Naive B cell (primary cell): Measurements from ENCODE around the gene AKR7A3. TPM values are rescaled to one million over a fixed set of nuclear protein-coding genes. Genes with fewer than 3 reads are reported as not detected.
A peak's percentile ranks its signal among the peaks of the same experiment; 100 is the strongest.

Experiments used
- ATAC-seq, 2 donors: fragments of 150-1000 bp; cut with Tn5 transposase; 2 replicates each; pipeline ENCODE4 v1.10.0; 2021; ENCODE audit warnings: low read depth in 2 of 2, mild to moderate bottlenecking in 2 of 2, moderate library complexity in 2 of 2
- DNase-seq: peaks from one replicate; pipeline ENCODE4 v3.0.0; 2022
- H3K27ac Mint-ChIP-seq, 6 donors: one replicate each; pipeline ENCODE4 v1.8.0; 2020 to 2022; ENCODE audit warnings: mild to moderate bottlenecking in 6 of 6, mixed read lengths in 6 of 6, moderate library complexity in 5 of 6, inconsistent platforms in 2 of 6
- H3K27me3 Mint-ChIP-seq, 3 donors: one replicate each; pipeline ENCODE4 v1.8.0; 2021 to 2022; ENCODE audit warnings: mixed read lengths in 3 of 3, mild to moderate bottlenecking in 1 of 3
- H3K36me3 Mint-ChIP-seq, 2 donors: one replicate each; pipeline ENCODE4 v1.8.0; 2020 to 2022; ENCODE audit warnings: mixed read lengths in 2 of 2, inconsistent platforms in 1 of 2, mild to moderate bottlenecking in 1 of 2
- H3K4me1 Mint-ChIP-seq, 3 donors: one replicate each; pipeline ENCODE4 v1.8.0; 2020 to 2022; ENCODE audit warnings: mixed read lengths in 3 of 3, inconsistent platforms in 1 of 3, mild to moderate bottlenecking in 1 of 3, moderate library complexity in 1 of 3
- H3K4me3 Mint-ChIP-seq, 8 donors: one replicate each; pipeline ENCODE4 v1.8.0; 2020 to 2022; ENCODE audit warnings: mild to moderate bottlenecking in 8 of 8, mixed read lengths in 8 of 8, moderate library complexity in 8 of 8, inconsistent platforms in 2 of 8
- H3K9me3 Mint-ChIP-seq, 7 donors: one replicate each; pipeline ENCODE4 v1.8.0; 2020 to 2022; ENCODE audit warnings: mixed read lengths in 7 of 7, mild to moderate bottlenecking in 5 of 7, inconsistent platforms in 2 of 7, moderate library complexity in 1 of 7
- polyA plus RNA-seq, 6 donors: library from polyadenylated mRNA; unstranded; fragments of 300-500 nt; fragmentation: Illumina TruSeq; gene quantifications; one replicate each; pipeline ENCODE4 v1.2.3, GENCODE V29; 2021; ENCODE audit warnings: low read depth in 6 of 6

Gene AKR7A3
- polyA plus RNA-seq, 6 donors from 2014 or later, result 0.21 TPM; not detected in 5

DNA sequence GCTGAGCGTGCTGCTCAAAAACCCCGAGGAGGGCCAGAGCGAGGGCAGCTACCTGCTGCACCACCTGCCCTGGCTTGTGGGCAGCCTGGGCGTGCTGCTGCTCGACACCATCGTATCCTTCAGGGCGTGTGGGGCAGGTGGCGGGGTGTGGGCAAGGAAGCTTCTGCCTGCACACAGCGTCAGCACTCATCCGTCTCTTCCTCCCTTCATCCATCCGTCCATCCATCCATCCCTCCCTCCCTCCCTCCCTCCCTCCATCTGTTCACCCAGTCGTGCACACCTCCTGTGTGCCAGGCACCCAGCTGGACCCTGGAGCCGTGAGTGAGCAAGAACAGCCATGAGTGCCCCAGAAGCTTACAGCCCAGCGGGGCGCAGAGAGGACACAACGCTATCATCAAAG lies 38.7 kb upstream of the AKR7A3 start:
- no peak for DNase-seq
- Mint-ChIP-seq H3K27me3 (no peaks in the 10 kb centered on the region), H3K4me3 (peak overlapping the region in 1 of 8 donors; percentile 5), H3K36me3 (peaks cover 0 to 13% of the 10 kb centered on the region in 2 donors), H3K4me1 (peaks cover 0 to 6% (median 3%) of the 10 kb centered on the region in 3 donors), H3K27ac (peak overlapping the region in 2 of 6 donors; percentile 36 to 76), H3K9me3 (no peaks in the 10 kb centered on the region)
- no peak for ATAC-seq

DNA sequence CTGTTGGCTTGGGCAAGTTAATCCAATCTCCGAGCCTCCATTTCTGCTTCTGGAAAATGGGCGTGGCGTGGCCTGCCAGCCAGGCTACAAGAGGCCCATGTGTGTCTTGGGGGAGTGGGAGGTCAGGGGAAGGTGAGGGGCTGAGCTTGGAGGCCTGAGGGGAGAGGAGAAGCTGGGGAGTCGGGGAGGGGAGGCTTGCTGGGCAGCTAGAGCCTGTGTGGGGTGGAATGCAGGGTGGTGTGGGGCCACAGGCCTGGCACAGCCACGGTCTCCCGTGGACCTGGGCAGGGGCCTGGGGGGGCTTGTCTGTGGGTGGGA lies 38.1 kb upstream of the AKR7A3 start:
- Mint-ChIP-seq H3K27ac (peak overlapping the region in 2 of 6 donors; percentile 43 to 78), H3K4me3 (peak overlapping the region in 1 of 8 donors; percentile 15), H3K36me3 (peaks cover 0 to 19% of the 10 kb centered on the region in 2 donors), H3K4me1 (peaks cover 0 to 11% (median 5%) of the 10 kb centered on the region in 3 donors), H3K27me3 (no peaks in the 10 kb centered on the region), H3K9me3 (no peaks in the 10 kb centered on the region)
- DNase-seq (no peak), ATAC-seq (no peak)

GRCh38 chr1:19325958-19326747 lies 37.6 kb upstream of the AKR7A3 start:
- ATAC-seq (no peak), DNase-seq (no peak)
- H3K4me3 Mint-ChIP-seq, result peak overlapping the region in 1 of 8 donors; percentile 12
- peaks cover 0 to 12% (median 5%) of the 10 kb centered on the region in 3 donors for H3K4me1 Mint-ChIP-seq
- H3K27ac Mint-ChIP-seq, result peak overlapping the region in 2 of 6 donors; percentile 43 to 78
- peaks cover 0 to 19% of the 10 kb centered on the region in 2 donors for H3K36me3 Mint-ChIP-seq
- H3K9me3 Mint-ChIP-seq, result no peaks in the 10 kb centered on the region
- no peaks in the 10 kb centered on the region for H3K27me3 Mint-ChIP-seq

- H3K36me3 Mint-ChIP-seq, result peaks cover 0 to 19% of the 10 kb centered on the region in 2 donors
- ATAC-seq (no peak), DNase-seq (no peak)
- no peak overlapping the region for H3K27ac Mint-ChIP-seq
- H3K9me3 Mint-ChIP-seq, result no peaks in the 10 kb centered on the region
- H3K4me3 Mint-ChIP-seq, result no peak overlapping the region
- no peaks in the 10 kb centered on the region for H3K27me3 Mint-ChIP-seq
- H3K4me1 Mint-ChIP-seq, result peaks cover 0 to 12% (median 5%) of the 10 kb centered on the region in 3 donors
Measured at GRCh38 chr1:19325368-19325957, 36.9 kb upstream of the AKR7A3 start.

DNA sequence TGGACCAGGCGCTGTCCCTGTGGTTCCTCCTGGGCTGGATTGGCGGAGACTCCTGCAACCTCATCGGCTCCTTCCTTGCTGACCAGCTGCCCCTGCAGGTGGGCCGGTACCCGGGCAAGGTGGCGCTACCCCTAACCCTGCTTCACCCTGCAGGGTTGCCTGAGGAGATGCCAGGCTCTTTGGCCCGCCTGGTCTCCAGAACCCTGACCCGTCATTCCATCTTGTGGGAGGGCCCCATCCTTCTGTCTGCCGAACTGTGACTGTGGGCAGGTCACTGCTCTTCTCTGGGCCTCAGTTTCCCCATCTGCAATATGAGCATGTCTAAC lies 36.1 kb upstream of the AKR7A3 start:
- H3K36me3 Mint-ChIP-seq, result peaks cover 0 to 19% of the 10 kb centered on the region in 2 donors
- DNase-seq (no peak), ATAC-seq (no peak)
- no peaks in the 10 kb centered on the region for H3K27me3 Mint-ChIP-seq
- peaks cover 0 to 10% (median 5%) of the 10 kb centered on the region in 3 donors for H3K4me1 Mint-ChIP-seq
- H3K4me3 Mint-ChIP-seq, result no peak overlapping the region
- peak overlapping the region in 1 of 6 donors; percentile 83 for H3K27ac Mint-ChIP-seq
- no peaks in the 10 kb centered on the region for H3K9me3 Mint-ChIP-seq

- H3K4me1 Mint-ChIP-seq, result peaks cover 4 to 8% (median 5%) of the 10 kb centered on the region in 3 donors
- peaks cover 0 to 19% of the 10 kb centered on the region in 2 donors for H3K36me3 Mint-ChIP-seq
- H3K9me3 Mint-ChIP-seq, result no peaks in the 10 kb centered on the region
- H3K27me3 Mint-ChIP-seq, result no peaks in the 10 kb centered on the region
- H3K27ac Mint-ChIP-seq, result peak overlapping the region in 1 of 6 donors; percentile 83
- no peak for DNase-seq
- ATAC-seq, result no peak
- H3K4me3 Mint-ChIP-seq, result no peak overlapping the region
Measured at GRCh38 chr1:19323987-19324664, 35.6 kb upstream of the AKR7A3 start.

DNA sequence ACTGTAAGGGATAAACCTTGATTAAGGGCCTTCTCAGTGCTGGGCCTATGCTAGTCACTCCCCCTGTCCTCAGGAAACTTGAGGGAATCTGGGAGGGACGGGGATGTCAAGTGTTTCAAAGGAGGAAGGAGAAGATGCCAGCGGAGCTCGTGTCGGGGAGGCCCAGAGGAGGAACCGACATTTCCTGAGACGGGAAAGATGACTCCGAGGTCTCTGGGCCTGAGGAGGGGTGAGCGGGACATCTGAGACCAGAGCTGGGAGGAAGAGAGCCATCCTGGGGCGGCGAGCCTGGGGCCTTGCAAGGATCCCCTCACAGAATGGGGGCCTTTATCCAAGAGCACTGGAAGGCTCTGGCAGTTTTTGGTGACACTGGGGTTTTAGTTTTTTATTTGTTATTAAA lies 33.9 kb upstream of the AKR7A3 start:
- Mint-ChIP-seq H3K36me3 (peaks cover 0 to 12% of the 10 kb centered on the region in 2 donors), H3K4me1 (peaks cover 10 to 17% (median 14%) of the 10 kb centered on the region in 3 donors), H3K27ac (no peak overlapping the region), H3K9me3 (no peaks in the 10 kb centered on the region), H3K4me3 (peak overlapping the region in 1 of 8 donors; percentile 58), H3K27me3 (no peaks in the 10 kb centered on the region)
- DNase-seq (no peak), ATAC-seq (no peak)

- H3K4me1 Mint-ChIP-seq, result peaks cover 19 to 30% (median 21%) of the 10 kb centered on the region in 3 donors
- no peaks in the 10 kb centered on the region for H3K9me3 Mint-ChIP-seq
- no peaks in the 10 kb centered on the region for H3K27me3 Mint-ChIP-seq
- H3K27ac Mint-ChIP-seq, result no peak overlapping the region
- DNase-seq (no peak), ATAC-seq (no peak)
- H3K36me3 Mint-ChIP-seq, result peaks cover 0 to 10% of the 10 kb centered on the region in 2 donors
- no peak overlapping the region for H3K4me3 Mint-ChIP-seq
Measured at GRCh38 chr1:19321071-19321470, 32.5 kb upstream of the AKR7A3 start.

DNA sequence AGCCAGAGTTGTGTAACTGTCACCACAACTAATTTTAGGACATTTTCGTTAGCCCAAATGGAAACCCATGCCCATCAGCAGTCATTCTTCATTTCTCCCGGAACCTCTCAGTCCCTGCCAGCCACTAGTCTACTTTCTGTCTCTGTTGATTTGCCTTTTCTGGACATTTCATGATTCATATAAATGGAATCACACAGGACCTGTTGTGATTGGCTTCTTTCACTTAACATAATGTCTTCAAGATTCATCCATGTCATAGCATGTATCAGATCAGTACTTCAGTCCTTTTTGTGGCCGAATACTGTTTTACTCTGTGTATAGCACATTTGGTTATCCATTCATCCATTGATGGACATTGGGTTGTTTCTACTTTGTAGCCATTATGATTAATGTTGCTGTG lies 30.6 kb upstream of the AKR7A3 start:
- Mint-ChIP-seq H3K4me3 (peak overlapping the region in 1 of 8 donors; percentile 61), H3K9me3 (no peaks in the 10 kb centered on the region), H3K27me3 (no peaks in the 10 kb centered on the region), H3K27ac (peak overlapping the region in 1 of 6 donors; percentile 63), H3K36me3 (peaks cover 0 to 10% of the 10 kb centered on the region in 2 donors), H3K4me1 (peaks cover 37 to 48% (median 39%) of the 10 kb centered on the region in 3 donors)
- ATAC-seq, result no peak
- DNase-seq, result no peak

GRCh38 chr1:19317126-19317910 lies 28.7 kb upstream of the AKR7A3 start:
- no peaks in the 10 kb centered on the region for H3K27me3 Mint-ChIP-seq
- no peak for DNase-seq
- peaks cover 51 to 64% (median 55%) of the 10 kb centered on the region in 3 donors for H3K4me1 Mint-ChIP-seq
- peak overlapping the region in 5 of 6 donors; percentile 50 to 96 (median 76) for H3K27ac Mint-ChIP-seq
- H3K9me3 Mint-ChIP-seq, result no peaks in the 10 kb centered on the region
- no peak for ATAC-seq
- H3K36me3 Mint-ChIP-seq, result peaks cover 0 to 6% of the 10 kb centered on the region in 2 donors
- peak overlapping the region in 5 of 8 donors; percentile 25 to 84 (median 45) for H3K4me3 Mint-ChIP-seq

- H3K4me3 Mint-ChIP-seq, result peak overlapping the region; percentile 72 to 90 (median 82)
- H3K4me1 Mint-ChIP-seq, result peaks cover 54 to 74% (median 61%) of the 10 kb centered on the region in 3 donors
Measured at GRCh38 chr1:19315378-19316198, 27.0 kb upstream of the AKR7A3 start.

More at GRCh38 chr1:19315378-19316198, 27.0 kb upstream of the AKR7A3 start:
- Mint-ChIP-seq H3K27ac (peak overlapping the region; percentile 85 to 97 (median 94)), H3K36me3 (no peaks in the 10 kb centered on the region), H3K27me3 (no peaks in the 10 kb centered on the region), H3K9me3 (no peaks in the 10 kb centered on the region)
- ATAC-seq (peak; percentile 69 to 75), DNase-seq (peak; percentile 80)
